Bone marrow (tissue), 2 donors: ENCODE measurements around the gene EPB41L4B.

Experiments used
- DNase-seq, 2 donors: peaks; one replicate each; lab custom pipeline; 2025; lab: John Stamatoyannopoulos, UW

The EPB41L4B gene

DNA sequence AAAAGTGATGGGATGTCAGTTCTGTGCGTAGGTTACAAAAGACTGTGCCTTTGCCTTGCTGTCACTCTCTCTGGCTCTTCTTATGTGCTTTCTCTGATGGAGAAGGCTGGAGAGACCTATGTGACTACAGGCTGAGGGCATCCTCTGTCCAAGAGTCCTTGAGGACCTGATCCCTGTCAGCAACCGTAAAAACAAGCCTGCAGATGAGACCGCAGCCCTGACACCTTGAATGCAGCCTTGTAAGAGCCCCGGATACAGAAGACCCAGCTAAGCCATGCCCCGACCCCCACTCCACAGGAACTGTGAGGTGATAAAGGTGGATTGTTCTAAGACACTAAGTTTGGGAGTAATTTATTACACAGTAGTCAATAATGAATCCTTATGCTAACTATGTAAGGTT lies 121.2 kb downstream of the EPB41L4B start:
- DNase-seq = no peak

DNA sequence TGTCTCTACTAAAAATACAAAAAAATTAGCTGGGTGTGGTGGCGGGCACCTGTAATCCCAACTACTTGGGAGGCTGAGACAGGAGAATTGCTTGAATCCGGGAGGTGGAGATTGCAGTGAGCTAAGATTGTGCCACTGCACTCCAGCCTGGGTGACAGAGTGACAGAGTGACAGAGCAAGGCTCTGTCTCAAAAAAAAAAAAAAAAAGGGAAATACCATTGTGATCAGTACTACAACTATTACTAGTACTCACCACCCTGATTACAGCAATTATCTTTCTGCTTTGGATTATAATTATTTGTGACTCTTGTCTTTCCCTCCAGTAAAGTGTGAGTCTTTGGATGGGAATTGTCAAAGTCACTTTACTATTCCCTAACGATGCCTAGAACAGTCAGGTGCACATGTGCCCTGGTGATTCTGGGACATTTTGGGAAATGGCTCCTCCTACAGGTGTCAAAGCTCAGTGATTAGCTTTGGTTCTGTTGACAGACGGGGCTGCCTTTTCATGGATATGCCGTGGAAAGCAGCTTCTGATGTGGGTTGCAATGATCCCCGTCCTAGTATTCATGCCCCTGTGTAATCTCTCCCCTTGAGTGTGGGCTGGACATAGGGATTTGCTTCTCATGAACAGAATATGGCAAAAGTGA lies 122.0 kb downstream of the EPB41L4B start:
- DNase-seq = no peak

DNA sequence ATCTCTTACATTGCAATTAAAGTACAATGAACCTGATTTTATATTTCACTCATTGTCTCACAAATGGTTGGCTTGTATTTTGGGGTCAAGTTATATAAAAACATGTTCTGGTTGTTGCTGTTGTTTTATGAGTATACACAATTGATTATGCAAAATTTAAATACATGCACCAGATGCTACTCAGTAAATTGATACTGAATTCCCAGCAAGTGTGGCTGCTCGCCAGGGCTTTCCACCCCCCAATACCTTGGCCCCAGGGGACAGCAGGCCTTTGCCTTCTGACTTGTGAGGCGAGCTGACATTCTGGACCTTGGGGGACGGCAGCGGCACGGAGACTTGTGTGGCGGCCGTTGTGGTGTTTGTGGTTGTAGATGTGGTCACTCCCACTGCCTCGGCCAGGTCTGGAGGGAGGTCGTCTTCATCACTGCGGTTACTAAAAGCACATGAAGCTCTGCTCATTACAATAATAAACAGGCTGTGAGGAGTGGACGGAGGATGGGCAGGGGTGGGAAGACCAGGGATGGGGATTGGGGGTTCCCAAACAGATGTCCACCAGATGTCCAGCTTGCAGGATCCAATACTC lies 126.8 kb downstream of the EPB41L4B start:
- no peak for DNase-seq

DNA sequence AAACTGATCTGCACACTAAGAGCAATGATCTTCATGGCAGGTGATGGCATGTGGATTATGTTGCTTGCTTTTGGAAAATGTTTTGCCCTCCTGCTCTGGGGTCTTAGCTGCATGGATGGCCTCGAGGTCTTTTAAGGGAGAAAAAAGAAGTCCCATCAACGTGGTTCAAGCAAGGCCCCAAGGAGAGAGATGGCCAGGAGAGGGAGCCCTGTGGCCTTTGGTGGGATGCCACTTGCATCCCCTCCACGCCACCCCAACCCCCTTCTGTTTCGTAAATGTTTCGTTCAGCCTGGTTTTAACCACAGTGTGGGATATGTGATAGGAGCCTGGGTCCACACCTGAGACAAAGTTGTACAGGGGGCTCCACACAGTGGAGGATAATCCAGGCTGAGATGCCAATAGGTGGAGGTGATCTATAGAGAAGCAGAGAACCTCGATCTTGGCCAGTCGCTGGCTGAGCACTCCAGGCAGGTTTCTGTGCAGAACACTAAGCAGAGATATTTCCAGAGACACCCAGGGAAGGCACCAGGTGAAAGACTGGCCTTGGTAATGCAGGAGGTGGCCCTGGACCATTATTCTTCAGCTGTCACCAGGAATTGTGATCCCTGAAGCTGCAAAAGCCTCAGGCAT lies 128.0 kb downstream of the EPB41L4B start:
- DNase-seq = no peak

DNA sequence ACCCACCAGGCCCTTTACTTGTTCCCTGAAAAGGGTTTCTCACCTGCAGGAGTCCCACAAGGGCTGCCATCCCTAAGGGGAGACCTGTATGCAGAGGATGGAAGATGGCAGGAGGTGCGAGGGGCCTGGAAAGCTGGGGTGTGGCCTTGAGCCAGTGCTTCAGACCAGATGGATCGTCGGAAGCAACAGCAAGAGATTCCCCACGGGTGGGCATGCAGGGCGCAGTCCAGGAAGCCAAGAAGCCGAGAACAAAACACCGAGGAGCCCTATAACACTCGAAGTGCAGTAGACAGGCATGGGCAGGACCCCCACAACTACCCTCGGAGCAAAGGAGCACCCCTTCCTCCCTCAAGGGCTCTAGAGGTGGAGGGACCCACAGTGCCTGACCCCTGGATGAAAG lies 129.1 kb downstream of the EPB41L4B start:
- no peak for DNase-seq

DNA sequence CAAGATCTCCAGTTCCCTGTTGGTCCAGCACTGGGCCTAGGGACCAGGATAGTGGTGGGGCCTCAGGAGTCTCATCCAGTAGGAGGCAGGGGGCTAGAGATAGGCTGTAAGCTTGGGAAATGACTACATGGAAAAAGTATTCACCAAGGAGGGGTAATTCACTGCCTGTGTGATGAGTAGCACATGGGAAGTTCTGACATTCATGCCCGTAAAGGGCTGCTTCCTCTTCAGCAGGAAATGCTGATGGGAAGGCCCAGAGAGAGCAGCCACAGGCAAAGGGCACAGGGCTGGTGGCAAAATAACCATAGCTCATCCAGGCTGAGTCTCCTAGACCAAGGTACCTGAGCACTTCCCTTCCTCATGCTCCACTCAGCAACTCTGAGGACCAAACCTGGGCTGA lies 130.7 kb downstream of the EPB41L4B start:
- no peak for DNase-seq

DNA sequence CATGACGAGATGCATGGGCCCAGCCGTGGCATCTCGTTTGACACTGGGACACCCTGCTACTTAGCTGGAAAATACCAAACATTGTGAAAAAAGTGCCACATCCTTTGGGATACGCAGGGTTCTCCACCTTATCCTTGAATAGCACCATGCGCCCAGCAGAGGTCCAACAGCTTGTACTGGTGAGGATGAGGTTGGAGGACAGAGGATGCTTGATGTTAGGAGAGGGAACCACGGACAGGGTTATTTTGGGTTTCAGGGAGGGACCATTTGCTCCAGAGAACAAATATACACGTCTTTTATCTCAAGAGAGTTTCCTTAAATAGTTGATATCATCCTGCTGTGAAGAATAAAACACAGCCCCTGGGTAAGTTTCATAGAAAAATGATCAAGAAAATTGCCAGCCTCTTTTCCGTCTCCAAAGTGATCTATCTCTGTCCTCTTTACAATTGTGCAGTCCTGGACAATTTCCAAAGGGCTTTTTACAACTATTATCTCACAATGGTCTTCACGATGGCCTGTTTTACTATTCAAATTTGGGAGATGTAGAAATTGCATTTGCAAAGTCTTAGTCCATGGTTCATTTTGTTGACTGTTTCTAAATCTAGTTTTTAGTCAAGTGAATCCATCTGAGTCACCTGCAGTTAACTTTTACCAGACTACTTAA lies 133.9 kb downstream of the EPB41L4B start:
- DNase-seq = no peak

DNA sequence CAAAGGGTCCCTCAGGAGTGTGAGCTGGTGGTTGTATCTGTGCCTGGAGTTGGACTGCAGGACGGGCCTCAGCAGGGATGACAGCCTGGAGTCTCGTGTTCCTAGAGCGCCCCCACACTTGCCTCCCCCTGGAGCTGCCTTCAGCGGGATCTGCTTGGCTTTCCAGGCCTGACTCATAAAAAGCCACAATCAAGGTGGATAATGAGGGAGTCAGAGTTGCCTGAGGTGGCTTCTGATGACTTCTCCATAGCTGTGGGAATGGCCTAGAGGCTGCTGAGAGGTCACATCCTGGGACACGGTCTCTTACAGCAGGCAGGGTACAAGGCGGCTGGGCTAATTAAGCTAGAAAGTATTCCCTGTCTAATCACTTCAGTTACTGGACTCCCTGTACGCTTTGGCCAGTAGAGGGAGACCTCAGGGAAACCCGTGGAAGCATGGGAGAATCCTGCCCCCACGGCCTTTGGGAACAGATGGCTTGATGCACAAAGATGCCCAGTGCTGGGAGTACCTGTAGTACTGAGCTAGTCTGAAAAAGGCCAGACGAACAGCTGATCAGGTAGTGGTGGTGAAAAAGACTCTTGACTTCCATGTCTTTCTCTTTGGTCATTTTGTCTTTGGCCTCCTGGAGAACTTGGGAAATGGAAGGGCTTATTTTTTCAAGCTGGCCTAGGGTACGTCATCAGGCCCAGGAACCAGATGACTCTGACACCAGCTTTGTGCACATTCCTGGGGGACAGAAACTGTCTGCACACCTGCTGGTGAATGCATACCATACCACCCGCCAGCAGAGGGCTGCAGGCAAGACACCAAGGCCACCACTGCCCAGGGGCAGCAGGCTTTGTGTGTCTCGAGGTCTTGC lies 137.7 kb downstream of the EPB41L4B start:
- no peak for DNase-seq

DNA sequence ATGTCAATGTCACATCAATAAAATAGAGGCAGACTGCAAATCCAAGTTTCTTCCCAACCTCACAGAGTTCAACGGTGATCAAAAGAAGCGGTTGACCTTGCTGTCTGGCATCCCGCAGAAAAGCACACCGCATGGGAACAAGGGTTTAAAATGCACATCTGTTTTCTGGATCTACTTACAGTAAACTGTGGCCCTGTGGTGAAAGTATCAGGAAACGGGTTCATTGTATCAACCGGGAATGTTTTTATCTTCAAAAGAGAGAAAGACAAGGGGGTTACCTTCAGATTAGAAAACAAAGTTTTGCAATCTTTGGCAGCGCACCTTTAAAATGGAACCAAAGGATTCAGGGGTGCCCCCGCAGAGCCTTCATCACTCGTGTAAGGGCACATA lies 138.3 kb downstream of the EPB41L4B start:
- no peak for DNase-seq

DNA sequence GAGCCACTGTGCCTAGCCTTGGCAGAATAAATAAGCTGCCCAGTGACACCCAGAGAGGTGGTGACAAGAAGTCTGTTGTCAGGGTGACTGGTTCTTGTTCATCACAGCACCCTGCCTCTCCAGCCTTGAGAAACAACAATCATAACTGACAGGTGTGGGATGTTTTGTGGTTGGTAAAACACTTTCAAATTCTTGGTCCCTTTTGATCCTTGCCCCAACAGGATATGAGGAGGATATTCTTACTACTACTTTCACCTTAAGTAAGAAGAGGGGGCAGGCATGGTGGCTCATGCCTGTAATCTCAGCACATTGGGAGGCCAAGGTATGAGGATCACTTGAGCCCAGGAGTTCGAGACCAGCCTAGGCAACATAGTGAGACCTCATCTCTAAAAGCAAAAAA lies 139.6 kb downstream of the EPB41L4B start:
- no peak for DNase-seq

DNA sequence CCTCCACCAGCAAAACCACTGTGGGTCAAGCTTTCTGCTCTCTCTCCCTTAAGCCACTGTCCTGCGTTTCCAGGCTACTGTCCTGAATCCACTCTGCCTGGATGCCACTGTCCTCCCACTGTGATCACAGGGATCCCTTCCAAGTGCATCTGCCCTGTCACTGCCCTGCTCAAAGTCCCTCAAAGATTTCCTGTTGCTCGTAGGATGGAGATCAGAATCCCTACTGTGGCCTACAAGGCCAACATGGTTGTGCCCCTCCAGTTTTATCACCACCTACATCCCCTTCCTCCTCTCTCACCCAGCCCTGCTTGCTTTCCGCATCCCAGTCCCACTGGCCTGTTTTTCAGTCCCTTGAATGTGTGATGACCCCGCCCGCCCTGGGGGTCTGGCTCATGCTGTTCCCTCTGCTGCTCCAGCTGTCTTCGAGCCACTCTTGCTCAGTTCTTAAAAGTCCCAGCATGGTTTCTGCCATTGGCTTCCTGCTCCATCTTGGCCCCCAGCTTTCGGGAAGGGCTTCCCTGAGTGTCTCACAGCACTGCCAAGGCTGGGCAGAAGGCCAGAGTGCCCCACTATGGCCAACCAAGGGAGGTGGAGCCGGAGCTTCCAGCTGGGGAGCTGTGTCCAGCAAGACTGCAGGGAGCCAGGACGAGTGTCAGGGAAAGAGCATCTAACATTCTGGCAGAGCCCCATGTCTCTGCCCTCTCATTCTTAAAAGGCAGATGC lies 140.9 kb downstream of the EPB41L4B start:
- DNase-seq = no peak

DNA sequence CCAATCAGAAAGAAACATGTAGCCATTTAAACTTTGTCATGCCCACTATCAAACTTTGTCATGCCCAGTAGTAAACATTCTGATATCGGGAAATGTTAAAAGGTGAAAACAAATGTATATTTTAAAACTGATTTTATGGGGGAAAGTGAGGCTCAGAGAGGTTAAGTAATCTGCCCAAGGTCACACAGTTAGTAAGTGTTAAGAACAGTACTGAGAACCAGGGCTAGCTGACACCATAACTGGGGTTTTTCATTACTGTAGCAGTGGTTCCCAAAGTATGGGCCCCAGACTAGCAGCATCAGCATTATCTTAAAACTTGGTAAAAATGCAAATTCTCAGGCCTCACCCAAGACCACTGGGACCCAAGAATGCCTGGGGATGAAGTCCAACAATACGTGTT lies 143.9 kb downstream of the EPB41L4B start:
- DNase-seq = no peak

DNA sequence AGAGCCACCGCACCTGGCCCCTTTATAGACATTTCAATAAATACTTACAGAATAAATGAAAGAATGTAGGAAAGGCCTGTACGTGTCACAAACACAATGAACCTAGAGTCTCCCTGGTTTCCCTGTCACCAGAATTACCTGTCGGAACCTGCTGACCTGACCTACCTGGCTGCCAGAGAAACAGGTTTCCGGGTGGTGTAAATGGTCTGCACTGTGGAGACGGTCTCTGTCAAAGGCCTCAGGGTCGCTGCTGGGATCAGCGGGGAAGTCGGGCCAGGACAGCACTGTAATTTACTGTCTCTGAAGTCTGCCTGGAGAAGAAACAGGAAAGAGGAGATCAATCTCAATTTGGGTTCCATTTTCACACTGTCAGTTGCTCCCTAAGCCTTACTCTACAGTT lies 144.5 kb downstream of the EPB41L4B start:
- DNase-seq = no peak

DNA sequence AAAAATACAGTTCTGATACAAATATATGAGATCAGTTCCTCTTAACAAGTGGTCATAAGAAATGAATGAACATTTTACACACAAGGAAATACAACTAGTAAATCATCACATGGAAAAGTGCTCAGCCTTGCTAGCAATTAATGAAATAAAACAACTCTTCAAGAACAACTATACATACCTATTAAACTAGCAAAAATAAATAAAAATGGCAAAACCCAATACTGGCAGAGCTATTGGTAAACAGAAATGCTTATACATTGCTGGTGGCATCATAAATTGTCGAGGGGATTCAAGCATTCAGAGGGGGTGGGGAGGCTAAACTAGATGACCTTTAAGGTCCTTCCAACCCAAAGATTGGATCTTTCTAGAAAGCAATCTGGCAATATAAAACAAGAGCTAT lies 147.9 kb downstream of the EPB41L4B start:
- DNase-seq = no peak

DNA sequence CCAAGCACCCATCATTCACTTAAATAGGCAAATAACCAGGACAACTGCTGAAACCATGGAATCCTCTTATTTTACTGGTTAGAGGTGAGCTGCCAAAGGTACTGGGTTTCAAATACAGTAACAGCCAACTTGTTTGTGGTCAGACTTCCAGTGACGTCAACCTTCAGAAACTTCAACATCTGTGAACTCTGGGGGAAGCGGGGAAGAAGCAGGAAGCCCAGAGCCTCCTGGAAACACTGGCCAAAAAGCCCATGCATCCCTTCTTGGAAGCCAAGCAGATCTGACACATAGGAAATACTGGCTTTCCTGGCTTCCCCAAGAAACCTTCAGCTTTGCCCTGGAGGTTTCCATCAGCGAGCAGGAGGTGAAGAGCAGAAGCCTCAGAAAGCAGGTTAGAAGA lies 148.9 kb downstream of the EPB41L4B start:
- DNase-seq = no peak

DNA sequence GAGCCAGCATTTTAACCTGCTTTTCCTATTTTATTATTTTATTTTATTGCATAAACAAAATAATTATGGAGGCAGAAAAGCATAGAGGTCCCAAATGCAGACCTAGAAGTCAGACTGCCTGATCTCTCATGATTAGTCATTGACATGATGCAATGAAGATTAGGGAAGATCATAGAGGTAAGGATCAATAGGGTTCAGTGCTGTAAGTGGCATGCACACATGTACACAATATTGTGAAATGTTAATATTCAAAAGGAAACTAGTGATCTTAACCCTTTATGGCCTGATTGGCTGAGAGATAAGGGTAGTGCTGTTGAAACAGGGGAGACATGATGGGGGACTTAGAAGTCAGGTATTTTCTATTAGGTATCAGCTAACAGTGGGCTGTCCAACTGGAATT lies 152.7 kb downstream of the EPB41L4B start:
- DNase-seq = no peak

DNA sequence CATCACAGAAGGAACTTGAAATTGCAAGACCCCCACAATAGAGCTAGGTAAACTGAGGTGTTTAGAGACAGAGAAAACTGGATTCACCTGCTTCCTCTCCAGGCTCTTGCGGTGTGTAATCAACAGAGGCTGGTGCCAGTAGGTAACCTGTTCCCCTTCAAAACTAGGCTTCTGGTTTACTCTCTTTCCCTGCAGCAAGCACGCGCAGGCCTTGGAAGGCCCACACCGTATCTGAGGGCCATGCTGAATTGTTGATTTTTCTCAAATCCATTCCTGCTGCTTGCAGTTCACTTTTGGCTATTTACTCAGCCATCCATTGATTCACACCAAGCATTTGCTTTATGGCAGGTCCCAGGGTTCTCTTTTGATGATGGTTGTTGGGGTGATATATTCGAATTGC lies 153.1 kb downstream of the EPB41L4B start:
- DNase-seq = no peak

DNA sequence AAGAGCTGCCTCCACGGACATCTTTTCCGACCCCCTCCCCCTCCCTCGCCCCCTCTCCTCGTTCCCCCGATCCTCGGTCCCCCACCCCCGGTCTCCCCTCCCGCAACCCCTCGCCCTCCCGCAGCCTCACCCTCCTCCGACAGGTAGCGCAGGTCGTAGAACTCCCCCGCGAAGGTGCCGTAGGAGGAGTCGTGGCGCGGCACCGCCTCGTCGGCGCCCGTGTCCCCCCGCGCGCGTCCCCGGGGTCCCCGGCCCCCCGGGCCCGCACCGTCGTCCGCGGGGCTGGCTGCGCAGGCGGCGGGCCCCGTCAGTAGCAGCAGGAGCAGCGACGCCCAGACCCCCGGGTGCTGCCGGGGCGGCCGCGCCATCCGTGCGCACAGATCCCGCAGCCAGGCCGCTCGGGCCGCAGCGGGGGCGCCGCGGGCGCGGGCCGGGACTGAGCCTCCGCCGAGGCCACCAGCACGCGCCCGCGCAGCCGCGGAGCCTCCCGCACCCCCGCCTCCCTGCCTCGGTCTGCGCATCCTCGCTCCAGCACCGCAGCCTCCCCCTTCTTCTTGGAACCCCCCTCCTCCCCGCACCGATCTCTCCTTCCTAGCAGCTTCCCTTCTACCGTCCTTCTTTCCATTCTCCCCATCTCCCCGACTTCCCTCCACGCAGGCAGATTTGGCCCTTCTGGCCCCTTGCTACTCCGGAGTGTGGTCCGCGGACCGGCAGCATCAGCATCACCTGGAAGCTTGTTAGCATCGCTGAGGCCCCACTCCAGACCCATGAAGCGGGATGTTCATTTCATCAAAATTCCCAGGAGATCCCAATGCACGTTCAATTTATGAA lies 153.9 kb downstream of the EPB41L4B start, which contains the start of gene FRRS1L:
FRRS1L (minus strand) TSS at position 479 of the 831 bp plus-strand sequence; CDS start at position 368, 111 bp downstream.
- no peak for DNase-seq

DNA sequence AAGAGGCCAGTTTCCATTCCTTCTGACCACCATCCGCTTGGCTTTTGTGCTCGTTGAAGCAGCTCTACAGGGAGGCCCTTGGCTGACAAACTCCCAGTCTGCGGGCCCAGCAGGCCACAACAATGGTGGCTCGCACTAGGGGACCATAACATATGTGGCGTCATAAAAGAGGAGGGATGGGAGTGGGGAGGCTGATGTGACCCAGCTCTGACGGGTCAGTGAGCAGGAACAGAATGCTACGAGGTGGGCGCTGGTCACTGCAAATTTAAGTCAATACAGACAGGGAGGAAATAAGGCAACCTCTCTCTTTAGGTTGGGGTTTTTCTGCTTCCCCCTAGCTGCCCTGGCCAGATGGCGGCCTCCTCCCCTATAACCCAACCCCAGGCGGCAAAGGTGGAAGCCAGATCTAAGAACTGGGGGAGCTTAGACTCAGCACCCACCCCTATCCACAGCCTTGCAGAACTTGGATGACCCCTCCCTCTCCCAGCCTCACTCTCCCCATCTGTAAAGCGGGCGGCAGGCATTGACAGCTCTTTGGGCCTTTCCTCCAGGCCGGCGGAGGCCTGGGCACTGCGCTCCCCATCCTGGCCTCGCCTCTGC lies 154.6 kb downstream of the EPB41L4B start:
- DNase-seq = no peak

DNA sequence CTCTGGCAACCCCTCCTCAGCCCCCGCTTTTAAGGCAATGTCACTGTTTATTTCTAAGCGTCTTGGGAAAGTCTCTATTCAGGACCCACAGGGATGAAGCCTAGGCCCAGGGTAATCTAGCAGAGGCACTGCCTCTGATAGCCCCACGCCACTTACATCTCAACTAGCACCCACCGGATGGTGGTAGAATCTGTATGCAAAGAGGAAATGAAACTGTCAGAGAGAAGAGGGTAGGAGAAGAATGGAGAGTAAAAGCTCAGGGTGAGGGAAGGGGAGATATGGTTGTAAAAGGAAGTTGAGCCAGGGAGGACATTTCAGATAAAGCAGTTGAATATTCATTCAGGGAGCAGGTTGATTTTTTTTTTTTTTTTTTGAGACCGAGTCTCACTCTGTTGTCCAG lies 156.8 kb downstream of the EPB41L4B start:
- no peak for DNase-seq
